CD4-positive, alpha-beta memory T cell (primary cell): Measurements from ENCODE around the gene BEAN1. TPM values are rescaled to one million over a fixed set of nuclear protein-coding genes. Genes with fewer than 3 reads are reported as not detected.

ENCODE experiments used
- CTCF ChIA-PET: fragments of 350-600 bp; sonication (Branson Sonifier 250); formaldehyde crosslinking; loops from one replicate; lab custom pipeline; 2021; ENCODE audit warnings: inconsistent platforms; ENCODE audit not compliant: partially characterized antibody; lab: Charles Lee
- POLR2A ChIA-PET: fragments of 350-600 bp; sonication (Branson Sonifier 250); formaldehyde crosslinking; loops from one replicate; lab custom pipeline; 2021; ENCODE audit not compliant: partially characterized antibody; lab: Charles Lee
- DNase-seq, 5 donors: peaks; one replicate each; pipeline versions ENCODE4 v3.0.0 to v3.0.0-alpha.2; 2020 to 2022; ENCODE audit warnings: mixed read lengths in 1 of 5
- H3K27ac ChIP-seq: one replicate; pipeline ENCODE4 v1.7.0; 2013; ENCODE audit warnings: low read depth, low read length
- H3K27me3 ChIP-seq: 2 replicates; pipeline ENCODE4 v1.7.0; 2013; ENCODE audit warnings: mild to moderate bottlenecking, low read length, moderate library complexity; ENCODE audit not compliant: insufficient read depth
- H3K36me3 ChIP-seq: 2 replicates; pipeline ENCODE4 v1.7.0; 2013; ENCODE audit warnings: mild to moderate bottlenecking, low read length, moderate library complexity; ENCODE audit not compliant: insufficient read depth
- H3K4me1 ChIP-seq: 2 replicates; pipeline ENCODE4 v1.7.0; 2013; ENCODE audit warnings: mild to moderate bottlenecking, low read length, moderate library complexity; ENCODE audit not compliant: insufficient read depth
- H3K4me3 ChIP-seq, 2 donors: one replicate each; pipeline ENCODE4 v1.7.0; 2013; ENCODE audit warnings: low read length in 2 of 2, mild to moderate bottlenecking in 1 of 2
- H3K9me3 ChIP-seq, 2 donors: one replicate each; pipeline ENCODE4 v1.7.0; 2013; ENCODE audit warnings: low read length in 2 of 2, control low read depth in 1 of 2; ENCODE audit not compliant: control insufficient read depth in 1 of 2
- H3K27ac Mint-ChIP-seq, 7 donors: one replicate each; pipeline ENCODE4 v1.8.0; 2020 to 2021; ENCODE audit warnings: mixed read lengths in 7 of 7, mild to moderate bottlenecking in 6 of 7, inconsistent platforms in 3 of 7, moderate library complexity in 3 of 7
- H3K27me3 Mint-ChIP-seq, 2 donors: one replicate each; pipeline ENCODE4 v1.8.0; 2020 to 2021; ENCODE audit warnings: mixed read lengths in 2 of 2
- H3K36me3 Mint-ChIP-seq, 2 donors: one replicate each; pipeline ENCODE4 v1.8.0; 2020 to 2021; ENCODE audit warnings: mixed read lengths in 2 of 2, inconsistent platforms in 1 of 2, mild to moderate bottlenecking in 1 of 2
- H3K4me1 Mint-ChIP-seq, 4 donors: one replicate each; pipeline ENCODE4 v1.8.0; 2020 to 2021; ENCODE audit warnings: mixed read lengths in 4 of 4, mild to moderate bottlenecking in 1 of 4
- H3K4me3 Mint-ChIP-seq, 8 donors: one replicate each; pipeline ENCODE4 v1.8.0; 2020 to 2021; ENCODE audit warnings: mixed read lengths in 8 of 8, mild to moderate bottlenecking in 7 of 8, moderate library complexity in 6 of 8, inconsistent platforms in 3 of 8
- H3K9me3 Mint-ChIP-seq, 8 donors: one replicate each; pipeline ENCODE4 v1.8.0; 2020 to 2021; ENCODE audit warnings: mixed read lengths in 8 of 8, mild to moderate bottlenecking in 5 of 8, inconsistent platforms in 3 of 8, moderate library complexity in 1 of 8
- intact Hi-C: fragments of 100-400 bp; cut with micrococcal nuclease; formaldehyde crosslinking; loops from one replicate; pipeline ENCODE4 v1.15.1; 2023
- polyA plus RNA-seq, 2 donors: library from polyadenylated mRNA; unstranded; fragments of 300-500 nt; fragmentation: Illumina TruSeq; gene quantifications; one replicate each; pipeline ENCODE4 v1.2.3, GENCODE V29; 2021
- total RNA-seq, 2 experiments: library from RNA; stranded (reverse); gene quantifications; one replicate each; pipeline ENCODE4 v1.2.3, GENCODE V29; 2021

BEAN1 gene
- total and polyA plus RNA-seq, 4 experiments from 2014 or later = 0.23 TPM; not detected in 3

DNA sequence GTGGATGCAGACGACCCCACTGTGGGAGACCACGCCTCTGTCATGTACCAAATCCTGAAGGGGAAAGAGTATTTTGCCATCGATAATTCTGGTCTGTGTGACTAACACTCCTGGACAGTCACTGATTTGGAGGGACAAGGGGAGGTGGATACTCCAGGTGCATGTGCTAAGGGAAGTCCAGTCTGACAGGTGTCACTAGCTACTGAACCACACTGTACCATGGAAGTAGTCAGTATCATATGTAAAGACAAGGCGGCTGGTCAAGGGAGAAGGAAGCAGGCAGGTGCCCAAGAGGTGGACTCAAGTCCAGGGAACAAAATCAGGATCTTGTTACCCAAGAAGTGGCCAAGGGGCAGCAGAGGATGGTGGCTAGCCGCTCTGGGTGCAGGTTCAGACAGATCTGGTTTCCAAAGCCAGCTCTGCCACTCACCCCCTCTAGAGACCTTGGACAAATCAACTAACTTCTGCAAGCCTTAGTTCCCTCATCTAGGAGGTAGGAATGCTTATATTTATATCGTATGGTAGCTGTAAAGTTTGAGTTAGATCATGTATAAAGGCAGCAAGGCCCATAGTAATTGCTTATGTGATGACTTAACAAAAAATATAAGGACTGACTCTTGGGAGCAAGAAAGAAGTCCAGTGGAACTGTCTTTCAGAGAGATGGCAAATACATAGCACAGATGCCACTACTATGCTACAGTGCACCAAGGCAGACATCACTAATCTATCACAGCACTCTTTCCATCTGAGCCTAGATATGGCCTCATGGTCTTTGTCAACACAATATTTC is 38.5 kb upstream of the BEAN1 start:
- Mint-ChIP-seq H3K27me3 (peaks cover 0 to 8% of the 10 kb centered on the region in 2 donors), H3K4me3 (no peak overlapping the region), H3K9me3 (no peaks in the 10 kb centered on the region), H3K4me1 (no peaks in the 10 kb centered on the region), H3K36me3 (no peaks in the 10 kb centered on the region), H3K27ac (no peak overlapping the region)
- H3K4me3 ChIP-seq = no peak overlapping the region
- no peaks in the 10 kb centered on the region for H3K4me1 ChIP-seq
- DNase-seq = no peak
- intact Hi-C loops = no loop called here
- H3K36me3 ChIP-seq = no peaks in the 10 kb centered on the region
- H3K27me3 ChIP-seq = no peaks in the 10 kb centered on the region
- ChIA-PET CTCF (interaction anchor here (1.4 kb wide), 1 partner anchor 31 kb away, joined by 3 read pairs; no protein-coding TSS in a partner anchor), POLR2A (no interaction called here)
- no peaks in the 10 kb centered on the region for H3K9me3 ChIP-seq
- H3K27ac ChIP-seq = no peak overlapping the region

DNA sequence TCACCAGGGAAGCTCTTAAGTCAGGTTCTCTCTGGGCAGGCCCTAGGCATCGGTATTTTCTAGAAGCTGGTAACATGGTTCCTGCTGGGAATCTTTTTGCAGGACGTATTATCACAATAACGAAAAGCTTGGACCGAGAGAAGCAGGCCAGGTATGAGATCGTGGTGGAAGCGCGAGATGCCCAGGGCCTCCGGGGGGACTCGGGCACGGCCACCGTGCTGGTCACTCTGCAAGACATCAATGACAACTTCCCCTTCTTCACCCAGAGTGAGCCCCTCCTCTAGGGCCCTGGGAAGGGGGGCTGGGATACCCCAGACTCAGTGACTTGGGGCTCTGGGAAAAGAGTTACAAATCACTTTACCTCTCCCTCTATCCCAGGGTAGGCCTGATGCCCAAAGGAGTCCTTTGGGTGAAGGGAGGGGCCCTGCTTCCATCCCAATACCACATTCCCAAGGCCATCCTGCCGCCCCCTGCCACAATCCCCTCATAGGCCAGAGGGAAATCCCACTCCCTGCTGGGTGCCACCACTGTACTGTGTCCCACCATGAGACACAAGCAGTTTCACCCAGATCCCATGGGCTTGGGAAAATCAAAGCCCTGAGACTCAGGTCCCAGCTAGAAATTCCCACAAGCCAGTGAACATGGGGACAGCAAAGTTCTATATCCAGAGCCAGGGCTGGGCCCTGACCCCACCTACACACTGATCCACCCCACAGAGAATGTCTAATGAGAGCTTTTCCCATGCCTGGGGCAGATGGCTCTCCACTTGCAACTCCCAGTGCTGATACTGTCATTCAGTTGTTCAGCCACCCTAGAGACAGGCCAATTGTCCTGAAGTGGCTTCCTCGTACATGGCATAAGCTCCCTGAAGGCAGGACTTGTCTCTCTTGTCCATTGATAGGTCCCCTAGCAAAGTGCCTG is 37.6 kb upstream of the BEAN1 start:
- CTCF ChIA-PET = interaction anchor here (1.4 kb wide), 1 partner anchor 31 kb away, joined by 3 read pairs; no protein-coding TSS in a partner anchor
- peaks cover 0 to 6% of the 10 kb centered on the region in 2 donors for H3K27me3 Mint-ChIP-seq

DNA sequence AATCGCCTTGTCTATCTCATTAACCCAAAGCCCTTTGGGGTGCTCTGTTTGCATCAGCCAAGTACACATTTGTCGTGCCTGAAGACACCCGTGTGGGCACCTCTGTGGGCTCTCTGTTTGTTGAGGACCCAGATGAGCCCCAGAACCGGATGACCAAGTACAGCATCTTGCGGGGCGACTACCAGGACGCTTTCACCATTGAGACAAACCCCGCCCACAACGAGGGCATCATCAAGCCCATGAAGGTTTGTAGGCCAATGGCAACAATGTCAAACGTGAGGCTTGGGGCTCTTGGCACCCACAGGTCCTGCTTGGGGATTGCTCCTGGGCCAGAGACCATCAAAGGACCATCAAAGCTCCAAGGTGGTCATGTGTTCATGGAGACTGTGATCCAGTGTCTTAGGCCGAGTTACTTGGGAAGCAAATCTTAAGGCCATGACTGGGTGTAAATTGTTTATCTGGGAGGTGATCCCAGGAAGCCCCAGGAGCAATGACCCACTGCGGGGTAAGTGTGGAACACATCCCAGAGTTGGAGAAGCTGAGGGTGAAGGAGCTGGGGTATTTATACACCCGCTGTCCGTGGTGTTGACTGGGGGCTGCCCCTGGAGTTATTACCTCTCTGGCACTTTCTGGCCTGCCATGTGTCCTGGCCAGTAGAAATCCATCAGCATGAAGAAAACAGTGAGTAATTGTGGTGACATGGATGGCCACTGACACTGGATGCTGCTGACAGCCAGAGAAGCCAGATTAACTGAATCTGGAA is 36.6 kb upstream of the BEAN1 start:
- DNase-seq = no peak
- ChIA-PET POLR2A (no interaction called here), CTCF (no interaction called here)
- intact Hi-C loops = no loop called here
- Histone ChIP-seq H3K4me3 (no peak overlapping the region), H3K36me3 (no peaks in the 10 kb centered on the region), H3K9me3 (no peaks in the 10 kb centered on the region), H3K27ac (no peak overlapping the region), H3K27me3 (no peaks in the 10 kb centered on the region), H3K4me1 (no peaks in the 10 kb centered on the region)
- Mint-ChIP-seq H3K36me3 (no peaks in the 10 kb centered on the region), H3K4me3 (no peak overlapping the region), H3K4me1 (no peaks in the 10 kb centered on the region), H3K27ac (no peak overlapping the region), H3K9me3 (no peaks in the 10 kb centered on the region), H3K27me3 (peaks cover 0 to 6% of the 10 kb centered on the region in 2 donors)

More for the DNA sequence above, 37.6 kb upstream of the BEAN1 start:
- Mint-ChIP-seq H3K27ac (no peak overlapping the region), H3K4me3 (no peak overlapping the region), H3K36me3 (no peaks in the 10 kb centered on the region), H3K4me1 (no peaks in the 10 kb centered on the region), H3K9me3 (no peaks in the 10 kb centered on the region)
- H3K4me3 ChIP-seq = no peak overlapping the region
- H3K4me1 ChIP-seq = no peaks in the 10 kb centered on the region
- no peak for DNase-seq
- H3K27ac ChIP-seq = no peak overlapping the region
- H3K36me3 ChIP-seq = no peaks in the 10 kb centered on the region
- no peaks in the 10 kb centered on the region for H3K9me3 ChIP-seq
- POLR2A ChIA-PET = no interaction called here
- H3K27me3 ChIP-seq = no peaks in the 10 kb centered on the region
- intact Hi-C loops = no loop called here

DNA sequence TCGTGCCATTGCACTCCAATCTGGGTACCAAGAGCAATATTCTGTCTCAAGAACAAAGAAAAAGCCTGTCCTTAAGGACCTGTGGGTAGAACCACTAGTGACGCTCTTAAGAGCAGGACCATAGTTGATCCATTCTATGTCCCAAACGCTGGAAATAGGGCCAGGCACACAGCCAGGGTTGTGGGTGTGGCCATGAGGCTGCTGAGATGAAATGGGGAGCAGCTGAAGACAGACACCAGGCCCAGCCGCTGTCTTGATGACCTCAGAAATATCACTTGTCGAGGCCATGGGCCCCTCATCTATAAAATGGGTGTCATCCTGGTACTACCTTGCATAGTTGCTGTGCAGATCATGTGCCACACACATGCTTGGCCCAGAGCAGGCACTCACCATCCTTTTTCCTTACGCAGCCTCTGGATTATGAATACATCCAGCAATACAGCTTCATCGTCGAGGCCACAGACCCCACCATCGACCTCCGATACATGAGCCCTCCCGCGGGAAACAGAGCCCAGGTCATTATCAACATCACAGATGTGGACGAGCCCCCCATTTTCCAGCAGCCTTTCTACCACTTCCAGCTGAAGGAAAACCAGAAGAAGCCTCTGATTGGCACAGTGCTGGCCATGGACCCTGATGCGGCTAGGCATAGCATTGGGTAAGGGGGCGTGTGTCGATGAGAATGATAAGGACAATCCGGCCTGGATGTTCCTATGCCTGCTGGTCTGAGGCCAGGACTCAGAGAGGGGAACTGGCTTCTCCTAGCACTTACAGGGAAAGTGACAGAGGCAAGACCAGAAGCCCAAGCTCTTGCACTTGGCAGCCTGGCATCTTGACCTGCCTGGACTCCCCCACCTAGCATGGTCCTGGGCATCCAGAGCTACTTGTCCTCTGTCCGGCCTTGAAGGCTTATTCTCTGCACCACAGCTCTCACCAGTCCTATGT is 35.1 kb upstream of the BEAN1 start:
- no peaks in the 10 kb centered on the region for H3K36me3 Mint-ChIP-seq
- no peak for DNase-seq
- CTCF ChIA-PET = no interaction called here

DNA sequence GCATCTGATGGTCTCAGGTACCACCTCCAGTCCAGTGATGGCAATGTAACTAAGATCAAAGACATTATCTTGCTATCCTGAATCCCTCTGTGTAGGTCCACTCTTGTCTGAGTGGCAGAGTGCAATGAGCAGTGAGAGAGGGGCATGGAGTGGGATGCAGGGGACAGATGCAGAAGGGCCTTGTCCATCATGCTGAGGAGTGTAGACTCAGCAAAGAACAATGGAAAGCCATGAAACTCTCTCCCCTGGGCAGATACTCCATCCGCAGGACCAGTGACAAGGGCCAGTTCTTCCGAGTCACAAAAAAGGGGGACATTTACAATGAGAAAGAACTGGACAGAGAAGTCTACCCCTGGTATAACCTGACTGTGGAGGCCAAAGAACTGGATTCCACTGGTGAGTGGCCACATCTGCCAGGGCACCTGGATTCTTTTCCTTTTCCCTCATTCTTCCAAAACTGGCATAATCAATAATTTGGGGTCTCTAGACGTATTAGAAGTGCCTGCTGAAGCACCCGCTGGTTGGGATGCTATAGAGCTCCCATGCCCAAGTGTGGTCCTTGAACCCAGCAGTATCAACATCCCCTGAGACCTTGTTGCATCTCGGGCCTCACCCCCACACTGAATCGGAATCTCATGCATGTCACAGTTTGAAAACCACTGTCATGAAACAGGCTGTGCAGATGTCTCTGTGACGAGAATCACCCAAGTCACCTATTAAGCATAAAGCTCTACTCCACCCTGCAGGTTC is 31.1 kb upstream of the BEAN1 start:
- Histone ChIP-seq H3K9me3 (no peaks in the 10 kb centered on the region), H3K27ac (no peak overlapping the region), H3K36me3 (no peaks in the 10 kb centered on the region), H3K4me1 (no peaks in the 10 kb centered on the region), H3K4me3 (no peak overlapping the region), H3K27me3 (no peaks in the 10 kb centered on the region)
- H3K9me3 Mint-ChIP-seq = no peaks in the 10 kb centered on the region
- CTCF ChIA-PET = no interaction called here
- no peak overlapping the region for H3K4me3 Mint-ChIP-seq
- POLR2A ChIA-PET = no interaction called here
- no peaks in the 10 kb centered on the region for H3K36me3 Mint-ChIP-seq
- H3K27me3 Mint-ChIP-seq = peaks cover 0 to 4% of the 10 kb centered on the region in 2 donors
- no peak overlapping the region for H3K27ac Mint-ChIP-seq
- no peak for DNase-seq
- intact Hi-C loops = no loop called here
- H3K4me1 Mint-ChIP-seq = no peaks in the 10 kb centered on the region

More for the DNA sequence above, 35.1 kb upstream of the BEAN1 start:
- Histone ChIP-seq H3K4me1 (no peaks in the 10 kb centered on the region), H3K4me3 (no peak overlapping the region), H3K27me3 (no peaks in the 10 kb centered on the region), H3K36me3 (no peaks in the 10 kb centered on the region), H3K27ac (no peak overlapping the region), H3K9me3 (no peaks in the 10 kb centered on the region)
- intact Hi-C loops = no loop called here
- H3K4me3 Mint-ChIP-seq = no peak overlapping the region
- POLR2A ChIA-PET = no interaction called here
- H3K9me3 Mint-ChIP-seq = no peaks in the 10 kb centered on the region
- no peaks in the 10 kb centered on the region for H3K4me1 Mint-ChIP-seq
- no peak overlapping the region for H3K27ac Mint-ChIP-seq
- H3K27me3 Mint-ChIP-seq = peaks cover 0 to 6% of the 10 kb centered on the region in 2 donors
